Measurements from ENCODE around the gene CHST1. TPM values are rescaled to one million over a fixed set of nuclear protein-coding genes. Genes with fewer than 3 reads are reported as not detected.

Gene CHST1
- total and polyA plus RNA-seq, 10 of the 15 experiments (the other 5 are each of a cell fraction or from before 2014, with no cell fraction given), result not detected

- no peak for ATAC-seq
- H3K4me3 ChIP-seq, result no peak overlapping the region
- DNase-seq (ENCODE audit: low read depth, low spot score), result no peak
- H3K9me3 ChIP-seq (replicated peaks; ENCODE audit: control insufficient read depth, insufficient read depth, low read length), result no peaks in the 10 kb centered on the region
- H3K27ac ChIP-seq (ENCODE audit: control insufficient read depth, insufficient read depth), result no peak overlapping the region
- H3K9ac ChIP-seq (ENCODE audit: control insufficient read depth, insufficient read depth, low read length), result no peak overlapping the region
- ChIA-PET RAD21 (ENCODE audit: unreplicated experiment) (no interaction called here), POLR2A (no interaction called here), SMC1A (ENCODE audit: uncharacterized antibody, unreplicated experiment) (no interaction called here), CTCF (interaction anchor here (1.2 kb wide), 1 partner anchor 92 kb away, joined by 7 read pairs; no protein-coding TSS in a partner anchor)
- H3K4me2 ChIP-seq (ENCODE audit: control insufficient read depth, insufficient read depth), result no peak overlapping the region
- TF ChIP-seq, protein P1, sequence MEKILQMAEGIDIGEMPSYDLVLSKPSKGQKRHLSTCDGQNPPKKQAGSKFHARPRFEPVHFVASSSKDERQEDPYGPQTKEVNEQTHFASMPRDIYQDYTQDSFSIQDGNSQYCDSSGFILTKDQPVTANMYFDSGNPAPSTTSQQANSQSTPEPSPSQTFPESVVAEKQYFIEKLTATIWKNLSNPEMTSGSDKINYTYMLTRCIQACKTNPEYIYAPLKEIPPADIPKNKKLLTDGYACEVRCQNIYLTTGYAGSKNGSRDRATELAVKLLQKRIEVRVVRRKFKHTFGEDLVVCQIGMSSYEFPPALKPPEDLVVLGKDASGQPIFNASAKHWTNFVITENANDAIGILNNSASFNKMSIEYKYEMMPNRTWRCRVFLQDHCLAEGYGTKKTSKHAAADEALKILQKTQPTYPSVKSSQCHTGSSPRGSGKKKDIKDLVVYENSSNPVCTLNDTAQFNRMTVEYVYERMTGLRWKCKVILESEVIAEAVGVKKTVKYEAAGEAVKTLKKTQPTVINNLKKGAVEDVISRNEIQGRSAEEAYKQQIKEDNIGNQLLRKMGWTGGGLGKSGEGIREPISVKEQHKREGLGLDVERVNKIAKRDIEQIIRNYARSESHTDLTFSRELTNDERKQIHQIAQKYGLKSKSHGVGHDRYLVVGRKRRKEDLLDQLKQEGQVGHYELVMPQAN (conservative IDR thresholded peaks at IDR 0.05), result no peak
- TF ChIP-seq CHD4 (IDR thresholded peaks at IDR 0.05), result no peak
- TF ChIP-seq NBN (IDR thresholded peaks at IDR 0.05), result no peak
- TF ChIP-seq CREB1 (IDR thresholded peaks at IDR 0.05; ENCODE audit: low read depth), result no peak
- TF ChIP-seq FOXM1 (IDR thresholded peaks at IDR 0.05; ENCODE audit: low read depth, low read length), result no peak
- no peak for TF ChIP-seq BMI1 (IDR thresholded peaks at IDR 0.05; ENCODE audit: borderline replicate concordance)
- TF ChIP-seq POU2F2 (IDR thresholded peaks at IDR 0.05; ENCODE audit: borderline replicate concordance, low read depth, low read length), result no peak
- no peak for TF ChIP-seq TAF1 (IDR thresholded peaks at IDR 0.05; ENCODE audit: borderline replicate concordance, low read depth, low read length)
- no peak for TF ChIP-seq SUPT20H (IDR thresholded peaks at IDR 0.05; ENCODE audit: borderline replicate concordance, control insufficient read depth, low read depth, low read length)
- no peak for TF ChIP-seq MXI1 (IDR thresholded peaks at IDR 0.05; ENCODE audit: low read depth, low read length)
- TF ChIP-seq CBX5 (IDR thresholded peaks at IDR 0.05; ENCODE audit: low read depth), result no peak
- no peak for TF ChIP-seq HDGF (IDR thresholded peaks at IDR 0.05)
- no peaks in the 10 kb centered on the region for H4K20me1 ChIP-seq (ENCODE audit: control insufficient read depth, insufficient read depth)
- intact Hi-C loops (cut with micrococcal nuclease; ENCODE audit: unreplicated experiment) (no loop called here), in situ Hi-C loops (cut with MboI) (no loop called here)
- 42% methylated on average over 7 of the region's 7 CpGs for WGBS (ENCODE audit: insufficient coverage, insufficient replicate concordance, low lambda C conversion rate, missing lambda C conversion rate)
- FAIRE-seq, result no peak
- no peak overlapping the region for H2AFZ ChIP-seq (ENCODE audit: control insufficient read depth, low read depth, low read length)
- no peaks in the 10 kb centered on the region for H3K36me3 ChIP-seq (ENCODE audit: control insufficient read depth in 2 of 2, insufficient read depth in 2 of 2, low read length in 1 of 2)
- no TSS peak for BruUV-seq (replicated peaks)
- H3K79me2 ChIP-seq (ENCODE audit: control insufficient read depth, insufficient read depth, low read length), result no peaks in the 10 kb centered on the region
- H3K27me3 ChIP-seq (replicated peaks in 1 of 2; ENCODE audit: control insufficient read depth in 2 of 2, insufficient read depth in 2 of 2, low read length in 1 of 2), result no peaks in the 10 kb centered on the region; a peak in 1 of 4 replicates
- peaks cover 8% of the 10 kb centered on the region for H3K4me1 ChIP-seq (ENCODE audit: control insufficient read depth, insufficient read depth, low read length)
Measured at GRCh38 chr11:45679806-45680205, 14.4 kb upstream of the CHST1 start.
